Esophagus (tissue), 2 donors: Measurements from ENCODE around the gene TRIM54. TPM values are rescaled to one million over a fixed set of nuclear protein-coding genes. Genes with fewer than 3 reads are reported as not detected.
"Not testable (repeated sequence)": the region's sequence is repeated elsewhere in the genome, so short reads cannot be mapped to it uniquely, and the experiment has no call there.

Experiments
- H3K27ac ChIP-seq, 2 donors: one replicate each; pipeline ENCODE4 v1.5.1; 2013; ENCODE audit warnings: low read depth in 2 of 2, mild to moderate bottlenecking in 2 of 2, inconsistent platforms in 1 of 2, low read length in 1 of 2, moderate library complexity in 1 of 2
- H3K27me3 ChIP-seq, 2 donors: one replicate each; pipeline ENCODE4 v1.6.1; 2013; ENCODE audit warnings: low read length in 2 of 2, control low read depth in 1 of 2, mild to moderate bottlenecking in 1 of 2; ENCODE audit not compliant: insufficient read depth in 2 of 2, control insufficient read depth in 1 of 2
- H3K36me3 ChIP-seq, 2 donors: one replicate each; pipeline ENCODE4 v1.6.1; 2013; ENCODE audit warnings: low read length in 1 of 2; ENCODE audit not compliant: control insufficient read depth in 2 of 2, insufficient read depth in 2 of 2
- H3K4me1 ChIP-seq, 2 donors: one replicate each; pipeline ENCODE4 v1.6.1; 2013; ENCODE audit warnings: low read length in 1 of 2; ENCODE audit not compliant: control insufficient read depth in 2 of 2, insufficient read depth in 2 of 2
- H3K4me3 ChIP-seq, 2 donors: one replicate each; pipeline ENCODE4 v1.5.1; 2013; ENCODE audit warnings: low read length in 2 of 2, mild to moderate bottlenecking in 2 of 2, low read depth in 1 of 2, moderate library complexity in 1 of 2
- H3K9me3 ChIP-seq, 2 donors: one replicate each; pipeline ENCODE4 v1.6.1; 2013; ENCODE audit warnings: mild to moderate bottlenecking in 2 of 2, low read depth in 1 of 2, low read length in 1 of 2, moderate library complexity in 1 of 2; ENCODE audit not compliant: control insufficient read depth in 2 of 2, insufficient read depth in 1 of 2
- WGBS, 2 donors: extraction: QIAGEN DNeasy Blood & Tissue Kit; methylation state at CpG; one replicate each; pipeline ENCODE4 v1.1.7; 2013; 5-methylcytosine and 5-hydroxymethylcytosine counted together
- polyA plus RNA-seq, 2 donors: library from polyadenylated mRNA; stranded (reverse); fragments of 200-250 nt; gene quantifications; one replicate each; pipeline ENCODE4 v1.2.3, GENCODE V29; 2013
- donor health status: healthy with polysubstance abuse.
- donor health status: Bipolar disorder and iron deficiency.

TRIM54 gene
- polyA plus RNA-seq, 2 donors, result 0.05 to 0.18 TPM

- H3K9me3 ChIP-seq, H3K4me3 ChIP-seq, H3K27ac ChIP-seq, H3K4me1 ChIP-seq, H3K36me3 ChIP-seq, H3K27me3 ChIP-seq: not testable (repeated sequence)
- WGBS, 2 donors, result 95 to 97% methylated on average over 15 of the region's 15 CpGs
These were observed 37.6 kb downstream of the TRIM54 start for GRCh38 chr2:27319839-27320238.

DNA sequence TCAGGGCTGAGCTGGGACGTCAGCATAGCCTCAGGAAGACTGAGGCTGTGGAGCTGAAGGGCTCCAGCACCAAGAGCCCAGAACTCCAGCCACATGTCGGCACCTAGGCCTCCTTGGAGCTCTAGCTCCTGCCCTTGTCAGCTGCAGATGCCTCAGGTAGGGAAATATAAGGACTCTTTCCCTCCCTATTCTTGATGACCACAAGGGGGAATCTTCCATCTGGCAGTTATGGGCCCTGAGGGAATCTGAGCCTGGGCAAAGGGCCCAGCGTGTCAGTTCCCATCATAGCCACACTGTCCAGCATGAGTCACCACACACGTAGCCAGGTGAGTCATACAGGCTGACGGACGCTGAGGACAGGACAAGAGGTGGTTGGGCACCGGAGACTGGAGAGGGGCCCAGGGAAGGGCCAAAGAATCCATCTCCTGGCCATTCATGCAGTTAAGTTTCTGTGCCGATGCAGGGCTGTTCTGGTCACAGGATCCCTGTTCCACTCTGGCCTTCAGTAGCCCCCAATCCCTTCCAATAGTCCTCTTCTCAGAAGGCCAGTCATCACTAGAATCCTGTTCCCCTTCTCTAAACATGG lies 38.8 kb downstream of the TRIM54 start:
- Histone ChIP-seq H3K27me3 (no peaks in the 10 kb centered on the region), H3K9me3 (no peaks in the 10 kb centered on the region), H3K36me3 (no peaks in the 10 kb centered on the region), H3K4me1 (peaks cover 6 to 10% of the 10 kb centered on the region in 2 donors), H3K4me3 (no peak overlapping the region), H3K27ac (no peak overlapping the region)
- 41 to 49% methylated on average over 8 of the region's 8 CpGs for WGBS, 2 donors

GRCh38 chr2:27322301-27322765 lies 40.1 kb downstream of the TRIM54 start:
- Histone ChIP-seq H3K4me3 (peak overlapping the region; percentile 70 to 96), H3K4me1 (peaks cover 6 to 10% of the 10 kb centered on the region in 2 donors), H3K27me3 (no peaks in the 10 kb centered on the region), H3K36me3 (peaks cover 7 to 11% of the 10 kb centered on the region in 2 donors), H3K27ac (peak overlapping the region; percentile 83 to 93), H3K9me3 (no peaks in the 10 kb centered on the region)
- WGBS, 2 donors, result 1 to 2% methylated on average over 9 to 10 of the region's 10 CpGs

- H3K4me1 ChIP-seq, result peaks cover 6 to 10% of the 10 kb centered on the region in 2 donors
- H3K4me3 ChIP-seq, result peak within 1 kb of the TSS; percentile 70 to 96
- peaks cover 9 to 12% of the 10 kb centered on the region in 2 donors for H3K36me3 ChIP-seq
- H3K9me3 ChIP-seq, result no peaks in the 10 kb centered on the region
- no peaks in the 10 kb centered on the region for H3K27me3 ChIP-seq
- H3K27ac ChIP-seq, result peak within 1 kb of the TSS; percentile 83 to 93
- WGBS, 2 donors, result 0 to 1% methylated on average over 38 to 39 of the region's 39 CpGs
These were observed 40.8 kb downstream of the TRIM54 start, which contains the start of gene MPV17 for GRCh38 chr2:27322766-27323595. Gene MPV17, minus strand, starts transcription at chr2:27323097. Its CDS starts 580 bp downstream, at chr2:27322517.

- peaks cover 6 to 10% of the 10 kb centered on the region in 2 donors for H3K4me1 ChIP-seq
- WGBS, 2 donors, result 17% methylated on average over 5 of the region's 5 CpGs
- H3K27me3 ChIP-seq, result no peaks in the 10 kb centered on the region
- H3K36me3 ChIP-seq, result peaks cover 16 to 17% of the 10 kb centered on the region in 2 donors
- H3K4me3 ChIP-seq, result peak overlapping the region; percentile 70 to 96
- no peaks in the 10 kb centered on the region for H3K9me3 ChIP-seq
- peak overlapping the region in 1 of 2 donors; percentile 93 for H3K27ac ChIP-seq
These were observed 41.5 kb downstream of the TRIM54 start for GRCh38 chr2:27323596-27324285.

- Histone ChIP-seq H3K9me3 (no peaks in the 10 kb centered on the region), H3K27me3 (no peaks in the 10 kb centered on the region), H3K4me1 (peaks cover 6 to 10% of the 10 kb centered on the region in 2 donors), H3K36me3 (peaks cover 22 to 23% of the 10 kb centered on the region in 2 donors), H3K27ac (no peak overlapping the region), H3K4me3 (no peak overlapping the region)
- 92 to 96% methylated on average over 5 of the region's 5 CpGs for WGBS, 2 donors
These were observed 42.5 kb downstream of the TRIM54 start for GRCh38 chr2:27324720-27325119.

DNA sequence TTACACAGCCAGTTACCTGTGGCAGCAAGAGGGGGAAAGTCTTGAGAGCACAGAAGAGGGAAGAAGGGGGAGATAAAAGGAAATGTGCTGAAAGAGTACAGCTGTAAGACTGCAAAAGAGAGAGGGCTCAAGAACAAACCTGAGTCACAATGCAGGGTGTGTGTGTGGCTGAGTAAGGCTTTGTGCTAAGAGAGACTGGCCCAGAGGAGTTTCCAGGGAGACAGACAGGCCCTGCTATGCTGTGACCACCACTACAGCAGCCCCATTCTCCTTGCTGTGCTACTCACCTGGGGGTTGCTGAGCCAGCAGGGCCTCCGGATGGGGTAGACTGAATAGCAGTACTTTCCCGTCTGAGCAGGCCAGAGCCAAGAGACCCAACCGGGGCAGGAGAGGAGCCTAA lies 53.1 kb downstream of the TRIM54 start:
- H3K27ac ChIP-seq, result no peak overlapping the region
- H3K27me3 ChIP-seq, result no peaks in the 10 kb centered on the region
- 92 to 96% methylated on average over 3 of the region's 3 CpGs for WGBS, 2 donors
- no peaks in the 10 kb centered on the region for H3K9me3 ChIP-seq
- no peak overlapping the region for H3K4me3 ChIP-seq
- H3K4me1 ChIP-seq, result no peaks in the 10 kb centered on the region
- peaks cover 23 to 37% of the 10 kb centered on the region in 2 donors for H3K36me3 ChIP-seq

GRCh38 chr2:27336173-27336572 lies 53.9 kb downstream of the TRIM54 start:
- H3K4me1 ChIP-seq, result no peaks in the 10 kb centered on the region
- H3K27ac ChIP-seq, result no peak overlapping the region
- no peaks in the 10 kb centered on the region for H3K27me3 ChIP-seq
- H3K9me3 ChIP-seq, result no peaks in the 10 kb centered on the region
- no peak overlapping the region for H3K4me3 ChIP-seq
- peaks cover 23 to 37% of the 10 kb centered on the region in 2 donors for H3K36me3 ChIP-seq
- 85 to 89% methylated on average over 7 of the region's 7 CpGs for WGBS, 2 donors

- peaks cover 0 to 2% of the 10 kb centered on the region in 2 donors for H3K4me1 ChIP-seq
- H3K9me3 ChIP-seq, result no peaks in the 10 kb centered on the region
- no peaks in the 10 kb centered on the region for H3K27me3 ChIP-seq
- WGBS, 2 donors, result 93 to 94% methylated on average over 2 of the region's 2 CpGs
- H3K27ac ChIP-seq, result peak overlapping the region in 1 of 2 donors; percentile 52
- no peak overlapping the region for H3K4me3 ChIP-seq
- H3K36me3 ChIP-seq, result peaks cover 0 to 3% of the 10 kb centered on the region in 2 donors
These were observed 65.4 kb downstream of the TRIM54 start for GRCh38 chr2:27347641-27348040.
